A549 (cell line): ENCODE results near the gene MOGAT2. TPM values are rescaled to one million over a fixed set of nuclear protein-coding genes. Genes with fewer than 3 reads are reported as not detected.

Experiments
- ATAC-seq, 2 experiments: fragments of 200-7000 bp in 1 of 2; fragments of >200 bp in 1 of 2; cut with Nextera tagmentation in 1 of 2; cut with Tn5 transposase in 1 of 2; 3 replicates each; pipeline versions ENCODE4 v1.8.0 to v1.9.1; 2018 to 2020; ENCODE audit warnings: mild to moderate bottlenecking in 1 of 2, moderate library complexity in 1 of 2
- CTCF ChIA-PET: fragments of 300-600 bp; sonication (Branson Sonifier 250); formaldehyde crosslinking; extraction: SDS; loops from one replicate; lab custom pipeline; 2021; ENCODE audit warnings: antibody characterized with exemption, inconsistent platforms; lab: Yijun Ruan, JAX
- POLR2A ChIA-PET: fragments of 350-600 bp; formaldehyde crosslinking; extraction: SDS; loops from one replicate; lab custom pipeline; 2021; ENCODE audit warnings: antibody characterized with exemption, inconsistent platforms; lab: Yijun Ruan, JAX
- DNase-seq, 2 experiments: peaks; one replicate each; pipeline versions ENCODE4 v3.0.0 to v3.0.0-alpha.2; 2011 to 2016; ENCODE audit warnings: low read depth in 1 of 2, low spot score in 1 of 2
- FAIRE-seq: peaks from 2 replicates; lab custom pipeline; 2011; peaks lifted over from hg19 to GRCh38; lab: Jason Lieb, UNC
- H3K27ac ChIP-seq, 2 experiments: fragments of >200 bp; sonication (Bioruptor Twin); formaldehyde crosslinking; 3 replicates each; pipeline ENCODE4 v1.5.1; 2016 to 2017
- H3K4me1 ChIP-seq: fragments of >200 bp; sonication (Bioruptor Twin); formaldehyde crosslinking; 3 replicates; pipeline ENCODE4 v1.6.1; 2016
- H3K4me2 ChIP-seq: fragments of >200 bp; sonication (Bioruptor Twin); formaldehyde crosslinking; 3 replicates; pipeline ENCODE4 v1.6.1; 2016
- H3K4me3 ChIP-seq: fragments of >200 bp; sonication (Bioruptor Twin); formaldehyde crosslinking; 3 replicates; pipeline ENCODE4 v1.5.1; 2016
- H3K9me3 ChIP-seq: fragments of >200 bp; sonication (Bioruptor Twin); formaldehyde crosslinking; 3 replicates; pipeline ENCODE4 v1.6.1; 2016
- BHLHE40 ChIP-seq: IDR thresholded peaks from 2 replicates; pipeline ENCODE4 v1.6.1; 2012; ENCODE audit warnings: low read depth, low read length, inconsistent platforms
- CBX8 ChIP-seq: fragments of 200-600 bp; sonication (generic); IDR thresholded peaks from 2 replicates; pipeline ENCODE4 v1.6.1; 2016
- CHD2 ChIP-seq: fragments of 150-350 bp; IDR thresholded peaks from 2 replicates; pipeline ENCODE4 v1.6.1; 2014; ENCODE audit warnings: low read length; ENCODE audit not compliant: partially characterized antibody
- EHF ChIP-seq: fragments of 250-450 bp; sonication (Bioruptor Pico); IDR thresholded peaks from 2 replicates; pipeline ENCODE4 v1.5.0; 2020; ENCODE audit warnings: mild to moderate bottlenecking
- EP300 ChIP-seq, 2 experiments: fragments of >200 bp; sonication (Bioruptor Twin); formaldehyde crosslinking; IDR thresholded peaks; 2 replicates in 1 of 2; 3 replicates in 1 of 2; pipeline ENCODE4 v1.6.1; 2016 to 2017
- ESRRA ChIP-seq: fragments of 150-350 bp; IDR thresholded peaks from 2 replicates; pipeline ENCODE4 v1.6.1; 2014; ENCODE audit warnings: mild to moderate bottlenecking, low read length, borderline replicate concordance
- FOXS1 ChIP-seq: fragments of 250-450 bp; sonication (Bioruptor Pico); IDR thresholded peaks from 2 replicates; pipeline ENCODE4 v1.5.0; 2020; ENCODE audit warnings: mild to moderate bottlenecking, moderate library complexity
- HDAC2 ChIP-seq: fragments of 200-600 bp; sonication (generic); IDR thresholded peaks from 2 replicates; pipeline ENCODE4 v1.6.1; 2016
- HEYL ChIP-seq: fragments of 250-450 bp; sonication (Bioruptor Pico); IDR thresholded peaks from 2 replicates; pipeline ENCODE4 v1.8.0; 2021; ENCODE audit warnings: mild to moderate bottlenecking, moderate library complexity
- HOXA7 ChIP-seq: fragments of 250-450 bp; sonication (Bioruptor Pico); IDR thresholded peaks from 2 replicates; pipeline ENCODE4 v1.5.0; 2020; ENCODE audit warnings: mild to moderate bottlenecking, moderate library complexity
- JUN ChIP-seq, 2 experiments: fragments of >200 bp; sonication (Bioruptor Twin); formaldehyde crosslinking; IDR thresholded peaks; 2 replicates in 1 of 2; 3 replicates in 1 of 2; pipeline ENCODE4 v1.6.1; 2016 to 2017
- JUNB ChIP-seq: fragments of >200 bp; sonication (Bioruptor Twin); formaldehyde crosslinking; IDR thresholded peaks from 2 replicates; pipeline ENCODE4 v1.6.1; 2016
- KDM5A ChIP-seq: fragments of 200-600 bp; sonication (generic); IDR thresholded peaks from 2 replicates; pipeline ENCODE4 v1.6.1; 2016; ENCODE audit warnings: antibody characterized with exemption, mild to moderate bottlenecking
- NFE2L2 ChIP-seq: fragments of 150-350 bp; conservative IDR thresholded peaks from 2 replicates; pipeline ENCODE4 v1.6.1; 2014; ENCODE audit warnings: low read length
- POLR2A ChIP-seq: IDR thresholded peaks from 2 replicates; pipeline ENCODE4 v1.6.1; 2012; ENCODE audit warnings: mild to moderate bottlenecking, low read length
- RAD21 ChIP-seq, 2 experiments: fragments of >200 bp in 1 of 2; sonication (Bioruptor Twin) in 1 of 2; formaldehyde crosslinking in 1 of 2; IDR thresholded peaks in 1 of 2; conservative IDR thresholded peaks in 1 of 2; 2 replicates in 1 of 2; 3 replicates in 1 of 2; pipeline ENCODE4 v1.6.1; 2012 to 2018; ENCODE audit warnings: inconsistent platforms in 1 of 2
- RARB ChIP-seq: fragments of 250-450 bp; sonication (Bioruptor Pico); IDR thresholded peaks from 2 replicates; pipeline ENCODE4 v1.8.0; 2021; ENCODE audit warnings: mild to moderate bottlenecking, moderate library complexity
- RFX5 ChIP-seq: fragments of 450-650 bp; IDR thresholded peaks from 2 replicates; pipeline ENCODE4 v1.7.1; 2014; ENCODE audit warnings: antibody characterized with exemption, mild to moderate bottlenecking, moderate library complexity
- SMC3 ChIP-seq: fragments of >200 bp; sonication (Bioruptor Twin); formaldehyde crosslinking; IDR thresholded peaks from 3 replicates; pipeline ENCODE4 v1.6.1; 2018; ENCODE audit warnings: inconsistent platforms
- TP53 ChIP-seq: fragments of 250-450 bp; sonication (Bioruptor Pico); IDR thresholded peaks from 2 replicates; pipeline ENCODE4 v1.5.0; 2021; ENCODE audit warnings: mild to moderate bottlenecking, moderate library complexity
- ZC3H11A ChIP-seq: fragments of 450-650 bp; IDR thresholded peaks from 2 replicates; pipeline ENCODE4 v1.6.1; 2014; ENCODE audit warnings: antibody characterized with exemption, mild to moderate bottlenecking
- ZNF302 ChIP-seq: fragments of 250-450 bp; sonication (Bioruptor Pico); IDR thresholded peaks from 2 replicates; pipeline ENCODE4 v1.9.0; 2021; ENCODE audit warnings: inconsistent platforms, mild to moderate bottlenecking, moderate library complexity
- WGBS: methylation state at CpG from one replicate; pipeline ENCODE4 v1.1.6; 2017; ENCODE audit errors: missing lambda C conversion rate; 5-methylcytosine and 5-hydroxymethylcytosine counted together
- polyA plus RNA-seq, 4 experiments: library from polyadenylated mRNA; depleted of rRNA in 3 of 4; stranded (reverse); fragments of >200 nt; fragmentation: RNase III in 1 of 4; extraction: RNeasy Plus Mini Kit Qiagen cat#74134 plus additional on column Dnase treatment in 1 of 4; gene quantifications; 2 replicates in 3 of 4; 3 replicates in 1 of 4; pipeline ENCODE4 v1.2.3, GENCODE V29; 2011 to 2017
- TF ChIP-seq, protein P1 (sequence below): IDR thresholded peaks from 2 replicates; pipeline ENCODE4 v1.6.1; 2012
- TF ChIP-seq, protein P2 (sequence below): fragments of 250-450 bp; sonication (Bioruptor Pico); IDR thresholded peaks from 2 replicates; pipeline ENCODE4 v1.5.0; 2021; ENCODE audit warnings: mild to moderate bottlenecking, moderate library complexity, borderline replicate concordance
- TF ChIP-seq, protein P3 (sequence below): fragments of >200 bp; sonication (Bioruptor Twin); formaldehyde crosslinking; IDR thresholded peaks from 3 replicates; pipeline ENCODE4 v1.5.1; 2016
- TF ChIP-seq, protein P4 (sequence below): IDR thresholded peaks from 2 replicates; pipeline ENCODE4 v1.6.1; 2012
- TF ChIP-seq, protein P5 (sequence below): fragments of 200-600 bp; sonication (generic); IDR thresholded peaks from 2 replicates; pipeline ENCODE4 v1.6.1; 2016; ENCODE audit warnings: antibody characterized with exemption, mild to moderate bottlenecking, moderate library complexity
- TF ChIP-seq, protein P6 (sequence below): fragments of >200 bp; sonication (Bioruptor Twin); formaldehyde crosslinking; IDR thresholded peaks from 2 replicates; pipeline ENCODE4 v1.6.1; 2016

MOGAT2 gene
- polyA plus RNA-seq, 2 of the 4 experiments (the other 2 are of a cell fraction): not detected

DNA sequence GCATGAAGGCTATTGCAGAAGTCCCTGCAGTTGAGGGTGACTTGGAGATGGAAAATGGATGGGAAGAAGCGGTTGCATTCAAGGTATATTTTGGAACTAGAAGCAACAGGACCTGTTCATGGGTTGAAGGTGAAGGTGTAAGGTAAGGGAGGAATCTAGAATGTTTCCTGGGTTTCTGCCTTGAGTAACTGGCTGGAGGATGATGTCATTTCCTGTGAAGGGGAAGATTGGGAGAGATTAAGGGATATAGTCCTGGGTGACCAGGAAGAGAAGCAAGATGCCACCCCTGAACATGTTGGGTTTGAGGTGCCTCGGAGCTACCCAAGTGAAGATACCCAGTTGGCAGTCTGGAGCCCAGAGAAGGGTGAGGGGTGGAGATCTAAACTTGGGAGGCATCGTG is 12.1 kb upstream of the MOGAT2 start:
- no peak overlapping the region for H3K27ac ChIP-seq
- TF ChIP-seq ZNF302: no peak
- TF ChIP-seq TP53 (CRISPR knock-in tag): no peak
- TF ChIP-seq RARB (CRISPR knock-in tag): no peak
- no peak for TF ChIP-seq ESRRA
- TF ChIP-seq POLR2A: no peak
- no peak for TF ChIP-seq SMC3
- TF ChIP-seq, protein P1, sequence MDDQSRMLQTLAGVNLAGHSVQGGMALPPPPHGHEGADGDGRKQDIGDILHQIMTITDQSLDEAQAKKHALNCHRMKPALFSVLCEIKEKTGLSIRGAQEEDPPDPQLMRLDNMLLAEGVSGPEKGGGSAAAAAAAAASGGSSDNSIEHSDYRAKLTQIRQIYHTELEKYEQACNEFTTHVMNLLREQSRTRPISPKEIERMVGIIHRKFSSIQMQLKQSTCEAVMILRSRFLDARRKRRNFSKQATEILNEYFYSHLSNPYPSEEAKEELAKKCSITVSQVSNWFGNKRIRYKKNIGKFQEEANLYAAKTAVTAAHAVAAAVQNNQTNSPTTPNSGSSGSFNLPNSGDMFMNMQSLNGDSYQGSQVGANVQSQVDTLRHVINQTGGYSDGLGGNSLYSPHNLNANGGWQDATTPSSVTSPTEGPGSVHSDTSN: no peak
- TF ChIP-seq EHF (CRISPR knock-in tag): no peak
- TF ChIP-seq, protein P2, sequence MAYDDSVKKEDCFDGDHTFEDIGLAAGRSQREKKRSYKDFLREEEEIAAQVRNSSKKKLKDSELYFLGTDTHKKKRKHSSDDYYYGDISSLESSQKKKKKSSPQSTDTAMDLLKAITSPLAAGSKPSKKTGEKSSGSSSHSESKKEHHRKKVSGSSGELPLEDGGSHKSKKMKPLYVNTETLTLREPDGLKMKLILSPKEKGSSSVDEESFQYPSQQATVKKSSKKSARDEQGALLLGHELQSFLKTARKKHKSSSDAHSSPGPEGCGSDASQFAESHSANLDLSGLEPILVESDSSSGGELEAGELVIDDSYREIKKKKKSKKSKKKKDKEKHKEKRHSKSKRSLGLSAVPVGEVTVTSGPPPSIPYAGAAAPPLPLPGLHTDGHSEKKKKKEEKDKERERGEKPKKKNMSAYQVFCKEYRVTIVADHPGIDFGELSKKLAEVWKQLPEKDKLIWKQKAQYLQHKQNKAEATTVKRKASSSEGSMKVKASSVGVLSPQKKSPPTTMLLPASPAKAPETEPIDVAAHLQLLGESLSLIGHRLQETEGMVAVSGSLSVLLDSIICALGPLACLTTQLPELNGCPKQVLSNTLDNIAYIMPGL (CRISPR knock-in tag): no peak
- TF ChIP-seq HEYL (CRISPR knock-in tag): no peak
- TF ChIP-seq EP300 (IDR thresholded peaks at IDR 0.05): no peak
- no peak for ATAC-seq
- no peak overlapping the region for H3K4me2 ChIP-seq
- no peaks in the 10 kb centered on the region for H3K9me3 ChIP-seq
- H3K4me3 ChIP-seq: no peak overlapping the region
- WGBS: 75% methylated on average over 3 of the region's 3 CpGs
- POLR2A ChIA-PET: no interaction called here
- no peak for FAIRE-seq
- no peaks in the 10 kb centered on the region for H3K4me1 ChIP-seq
- CTCF ChIA-PET: interaction anchor here (0.7 to 2.7 kb wide), 43 partner anchors 8 to 616 kb away, joined by 3 to 20 read pairs (median 4); partner anchors contain the start of genes MOGAT2 and UVRAG
- DNase-seq: no peak

DNA sequence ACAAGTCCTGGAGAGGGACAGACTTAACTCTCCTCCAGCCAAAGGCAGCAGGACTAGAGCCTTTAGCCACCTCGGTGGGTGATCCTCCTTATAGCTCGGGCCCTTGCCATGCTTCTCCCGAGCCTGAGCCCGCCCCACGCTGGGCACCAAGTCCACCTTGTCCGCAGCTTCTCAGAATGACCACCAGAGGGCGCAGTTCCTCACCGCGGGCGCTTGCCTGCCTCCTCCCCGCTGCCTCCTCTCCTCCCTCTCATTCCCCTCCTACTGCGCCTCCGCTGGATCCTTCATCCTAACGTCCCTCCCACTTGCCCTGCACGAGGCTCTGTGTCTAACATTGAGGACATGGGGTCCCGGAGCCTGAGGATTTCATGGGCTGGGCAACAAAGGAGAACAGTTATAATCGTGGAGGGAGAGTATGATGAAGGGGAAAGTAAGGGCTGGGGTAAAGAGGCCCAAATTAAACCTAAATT is 11.3 kb upstream of the MOGAT2 start:
- Histone ChIP-seq H3K4me2 (peak overlapping the region; percentile 54), H3K9me3 (no peaks in the 10 kb centered on the region), H3K27ac (no peak overlapping the region), H3K4me1 (no peaks in the 10 kb centered on the region), H3K4me3 (no peak overlapping the region)
- 6% methylated on average over 17 of the region's 17 CpGs for WGBS
- CTCF ChIA-PET: interaction anchor here (0.7 to 2.7 kb wide), 44 partner anchors 9 to 615 kb away, joined by 3 to 20 read pairs (median 4); partner anchors contain the start of genes MOGAT2 and UVRAG
- peak; percentile 80 to 81 for DNase-seq
- no peak for FAIRE-seq
- TF ChIP-seq RFX5 (no peak), BHLHE40 (no peak), ESRRA (no peak), JUNB (no peak), POLR2A (no peak), EP300 (IDR thresholded peaks at IDR 0.05) (no peak), CHD2 (no peak), ZC3H11A (no peak), RAD21 (conservative IDR thresholded peaks at IDR 0.05 in 1 of 2, IDR thresholded peaks at IDR 0.05 in 1 of 2) (peak; percentile 55 to 60), CBX8 (no peak), ZNF302 (no peak), FOXS1 (CRISPR knock-in tag) (no peak), JUN (IDR thresholded peaks at IDR 0.05) (no peak), SMC3 (peak; percentile 74), NFE2L2 (no peak), HDAC2 (no peak), HOXA7 (CRISPR knock-in tag) (no peak), KDM5A (no peak)
- TF ChIP-seq, protein P3, sequence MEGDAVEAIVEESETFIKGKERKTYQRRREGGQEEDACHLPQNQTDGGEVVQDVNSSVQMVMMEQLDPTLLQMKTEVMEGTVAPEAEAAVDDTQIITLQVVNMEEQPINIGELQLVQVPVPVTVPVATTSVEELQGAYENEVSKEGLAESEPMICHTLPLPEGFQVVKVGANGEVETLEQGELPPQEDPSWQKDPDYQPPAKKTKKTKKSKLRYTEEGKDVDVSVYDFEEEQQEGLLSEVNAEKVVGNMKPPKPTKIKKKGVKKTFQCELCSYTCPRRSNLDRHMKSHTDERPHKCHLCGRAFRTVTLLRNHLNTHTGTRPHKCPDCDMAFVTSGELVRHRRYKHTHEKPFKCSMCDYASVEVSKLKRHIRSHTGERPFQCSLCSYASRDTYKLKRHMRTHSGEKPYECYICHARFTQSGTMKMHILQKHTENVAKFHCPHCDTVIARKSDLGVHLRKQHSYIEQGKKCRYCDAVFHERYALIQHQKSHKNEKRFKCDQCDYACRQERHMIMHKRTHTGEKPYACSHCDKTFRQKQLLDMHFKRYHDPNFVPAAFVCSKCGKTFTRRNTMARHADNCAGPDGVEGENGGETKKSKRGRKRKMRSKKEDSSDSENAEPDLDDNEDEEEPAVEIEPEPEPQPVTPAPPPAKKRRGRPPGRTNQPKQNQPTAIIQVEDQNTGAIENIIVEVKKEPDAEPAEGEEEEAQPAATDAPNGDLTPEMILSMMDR: peak; percentile 88
- TF ChIP-seq, protein P4, sequence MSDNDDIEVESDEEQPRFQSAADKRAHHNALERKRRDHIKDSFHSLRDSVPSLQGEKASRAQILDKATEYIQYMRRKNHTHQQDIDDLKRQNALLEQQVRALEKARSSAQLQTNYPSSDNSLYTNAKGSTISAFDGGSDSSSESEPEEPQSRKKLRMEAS: peak; percentile 66
- TF ChIP-seq, protein P5, sequence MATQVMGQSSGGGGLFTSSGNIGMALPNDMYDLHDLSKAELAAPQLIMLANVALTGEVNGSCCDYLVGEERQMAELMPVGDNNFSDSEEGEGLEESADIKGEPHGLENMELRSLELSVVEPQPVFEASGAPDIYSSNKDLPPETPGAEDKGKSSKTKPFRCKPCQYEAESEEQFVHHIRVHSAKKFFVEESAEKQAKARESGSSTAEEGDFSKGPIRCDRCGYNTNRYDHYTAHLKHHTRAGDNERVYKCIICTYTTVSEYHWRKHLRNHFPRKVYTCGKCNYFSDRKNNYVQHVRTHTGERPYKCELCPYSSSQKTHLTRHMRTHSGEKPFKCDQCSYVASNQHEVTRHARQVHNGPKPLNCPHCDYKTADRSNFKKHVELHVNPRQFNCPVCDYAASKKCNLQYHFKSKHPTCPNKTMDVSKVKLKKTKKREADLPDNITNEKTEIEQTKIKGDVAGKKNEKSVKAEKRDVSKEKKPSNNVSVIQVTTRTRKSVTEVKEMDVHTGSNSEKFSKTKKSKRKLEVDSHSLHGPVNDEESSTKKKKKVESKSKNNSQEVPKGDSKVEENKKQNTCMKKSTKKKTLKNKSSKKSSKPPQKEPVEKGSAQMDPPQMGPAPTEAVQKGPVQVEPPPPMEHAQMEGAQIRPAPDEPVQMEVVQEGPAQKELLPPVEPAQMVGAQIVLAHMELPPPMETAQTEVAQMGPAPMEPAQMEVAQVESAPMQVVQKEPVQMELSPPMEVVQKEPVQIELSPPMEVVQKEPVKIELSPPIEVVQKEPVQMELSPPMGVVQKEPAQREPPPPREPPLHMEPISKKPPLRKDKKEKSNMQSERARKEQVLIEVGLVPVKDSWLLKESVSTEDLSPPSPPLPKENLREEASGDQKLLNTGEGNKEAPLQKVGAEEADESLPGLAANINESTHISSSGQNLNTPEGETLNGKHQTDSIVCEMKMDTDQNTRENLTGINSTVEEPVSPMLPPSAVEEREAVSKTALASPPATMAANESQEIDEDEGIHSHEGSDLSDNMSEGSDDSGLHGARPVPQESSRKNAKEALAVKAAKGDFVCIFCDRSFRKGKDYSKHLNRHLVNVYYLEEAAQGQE: no peak
- TF ChIP-seq, protein P6, sequence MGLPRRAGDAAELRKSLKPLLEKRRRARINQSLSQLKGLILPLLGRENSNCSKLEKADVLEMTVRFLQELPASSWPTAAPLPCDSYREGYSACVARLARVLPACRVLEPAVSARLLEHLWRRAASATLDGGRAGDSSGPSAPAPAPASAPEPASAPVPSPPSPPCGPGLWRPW: no peak
- POLR2A ChIA-PET: no interaction called here
- ATAC-seq: peak; percentile 95 to 100
